Suprapubic skin (tissue), 4 donors: ENCODE measurements around the gene SLC22A23.

ENCODE experiments used
- CTCF ChIP-seq, 2 donors: fragments of 200-600 bp in 1 of 2; fragments of 450-650 bp in 1 of 2; sonication (generic) in 1 of 2; IDR thresholded peaks; one replicate each; pipeline ENCODE4 v1.5.1; 2016 to 2019; ENCODE audit warnings: antibody characterized with exemption in 2 of 2, mild to moderate bottlenecking in 1 of 2, moderate library complexity in 1 of 2
- POLR2A ChIP-seq, 2 donors: fragments of 450-650 bp; IDR thresholded peaks; one replicate each; pipeline ENCODE4 v1.6.1; 2017; ENCODE audit warnings: antibody characterized with exemption in 2 of 2, mild to moderate bottlenecking in 2 of 2, moderate library complexity in 2 of 2
- POLR2AphosphoS5 ChIP-seq, 3 donors: sonication (generic); formaldehyde crosslinking; IDR thresholded peaks; one replicate each; pipeline ENCODE4 v1.6.1; 2017; ENCODE audit warnings: antibody characterized with exemption in 3 of 3

- no peak for TF ChIP-seq POLR2AphosphoS5 (IDR thresholded peaks at IDR 0.05)
- TF ChIP-seq CTCF (IDR thresholded peaks at IDR 0.05) = no peak
- no peak for TF ChIP-seq POLR2A (IDR thresholded peaks at IDR 0.05)
These were observed 11.1 kb upstream of the SLC22A23 start for GRCh38 chr6:3467996-3468395.
